HCT116 (cell line): Measurements from ENCODE around the gene SPEF2. TPM values are rescaled to one million over a fixed set of nuclear protein-coding genes. Genes with fewer than 3 reads are reported as not detected.

Source experiments
- ATAC-seq: fragments of 200-7000 bp; cut with Tn5 transposase; 2 replicates; pipeline ENCODE4 v1.9.1; 2020; ENCODE audit warnings: mild to moderate bottlenecking, moderate library complexity
- BruUV-seq: library from RNA; stranded (reverse); fragments of 400-500 nt; replicated peaks from 2 replicates; lab custom pipeline; 2021; lab: Mats Ljungman, UMichigan
- CTCF ChIA-PET: fragments of 300-600 bp; sonication (Branson Sonifier 250); formaldehyde crosslinking; loops from one replicate; lab custom pipeline; 2021; ENCODE audit warnings: antibody characterized with exemption; lab: Charles Lee
- POLR2A ChIA-PET: fragments of 300-600, 350-600 bp; sonication (Branson Sonifier 250); formaldehyde crosslinking; loops from one replicate; lab custom pipeline; 2021; ENCODE audit warnings: antibody characterized with exemption; lab: Charles Lee
- RAD21 ChIA-PET, 2 experiments: fragments of 300-600 bp; sonication (Branson Sonifier 250); formaldehyde crosslinking; loops; one replicate each; lab custom pipeline; 2023; ENCODE audit warnings: low total read pairs in 2 of 2; ENCODE audit not compliant: uncharacterized antibody in 2 of 2, unreplicated experiment in 2 of 2, low non-redundant PET in 1 of 2; lab: Charles Lee
- DNase-seq: peaks from one replicate; pipeline ENCODE4 v3.0.0-alpha.2; 2010; ENCODE audit warnings: low read depth, low spot score
- H2AFZ ChIP-seq: fragments of 200-600 bp; shearing (Covaris generic), sonication (generic); 2 replicates; pipeline ENCODE4 v1.6.1; 2017; ENCODE audit warnings: low read depth, mixed run types, mixed read lengths, antibody characterized with exemption, low read length; ENCODE audit not compliant: poor library complexity, severe bottlenecking
- H3K27ac ChIP-seq: 2 replicates; pipeline ENCODE4 v1.5.1; 2012; ENCODE audit warnings: low read depth, low read length
- H3K27me3 ChIP-seq: fragments of 200-600 bp; sonication (generic); 2 replicates; pipeline ENCODE4 v1.6.1; 2016; ENCODE audit warnings: mixed run types, low read length, mixed read lengths; ENCODE audit not compliant: insufficient read depth
- H3K36me3 ChIP-seq, 2 experiments: fragments of 200-500 bp in 1 of 2; fragments of 200-600 bp in 1 of 2; sonication (Bioruptor generic) in 1 of 2; sonication (generic) in 1 of 2; 2 replicates each; pipeline versions ENCODE4 v1.5.1 to v1.6.1; 2014 to 2016; ENCODE audit warnings: low read length in 2 of 2, inconsistent platforms in 1 of 2, mixed read lengths in 1 of 2, mixed run types in 1 of 2; ENCODE audit not compliant: insufficient read depth in 2 of 2, control insufficient read depth in 1 of 2
- H3K4me1 ChIP-seq, 2 experiments: fragments of 200-600 bp in 1 of 2; sonication (generic) in 1 of 2; 2 replicates each; pipeline versions ENCODE4 v1.5.1 to v1.6.1; 2012 to 2017; ENCODE audit warnings: low read length in 2 of 2, inconsistent platforms in 1 of 2, mild to moderate bottlenecking in 1 of 2, mixed read lengths in 1 of 2, mixed run types in 1 of 2, moderate library complexity in 1 of 2; ENCODE audit not compliant: insufficient read depth in 2 of 2, control insufficient read depth in 1 of 2
- H3K4me2 ChIP-seq: fragments of 200-600 bp; sonication (generic); 2 replicates; pipeline ENCODE4 v1.6.1; 2017; ENCODE audit warnings: mixed run types, low read length, mixed read lengths
- H3K4me3 ChIP-seq, 2 experiments: fragments of 200-600 bp in 1 of 2; sonication (generic) in 1 of 2; replicated peaks in 1 of 2; 2 replicates each; pipeline ENCODE4 v1.5.1; 2011 to 2016; ENCODE audit warnings: low read length in 2 of 2, control low read depth in 1 of 2, low read depth in 1 of 2, mild to moderate bottlenecking in 1 of 2, mixed read lengths in 1 of 2, mixed run types in 1 of 2
- H3K79me2 ChIP-seq: fragments of 200-600 bp; sonication (generic); 2 replicates; pipeline ENCODE4 v1.6.1; 2017; ENCODE audit warnings: mild to moderate bottlenecking, mixed run types, low read length, moderate library complexity, mixed read lengths; ENCODE audit not compliant: insufficient read depth
- H3K9ac ChIP-seq: fragments of 200-600 bp; sonication (generic); 2 replicates; pipeline ENCODE4 v1.6.1; 2016; ENCODE audit warnings: low read length, mixed read lengths
- H3K9me2 ChIP-seq: fragments of 200-600 bp; sonication (generic), shearing (Covaris generic); 2 replicates; pipeline ENCODE4 v1.6.1; 2017; ENCODE audit warnings: mixed run types, mild to moderate bottlenecking, moderate library complexity; ENCODE audit not compliant: insufficient read depth
- H3K9me3 ChIP-seq, 2 experiments: fragments of 200-500 bp in 1 of 2; fragments of 200-600 bp in 1 of 2; sonication (Bioruptor generic) in 1 of 2; sonication (generic) in 1 of 2; 2 replicates each; pipeline ENCODE4 v1.6.1; 2014 to 2017; ENCODE audit warnings: low read length in 2 of 2, mixed read lengths in 2 of 2, inconsistent platforms in 1 of 2, low read depth in 1 of 2, mild to moderate bottlenecking in 1 of 2, mixed run types in 1 of 2, moderate library complexity in 1 of 2; ENCODE audit not compliant: control insufficient read depth in 1 of 2, insufficient read depth in 1 of 2
- H4K20me1 ChIP-seq: fragments of 200-600 bp; sonication (generic), shearing (Covaris generic); 2 replicates; pipeline ENCODE4 v1.6.1; 2017; ENCODE audit warnings: mixed run types, mild to moderate bottlenecking, moderate library complexity; ENCODE audit not compliant: insufficient read depth
- CEBPB ChIP-seq: IDR thresholded peaks from 2 replicates; pipeline ENCODE4 v1.6.1; 2012; ENCODE audit warnings: low read depth
- ELF1 ChIP-seq: IDR thresholded peaks from 2 replicates; pipeline ENCODE4 v1.6.1; 2012; ENCODE audit warnings: low read depth, borderline replicate concordance
- EZH2 ChIP-seq: fragments of 200-600 bp; sonication (generic); IDR thresholded peaks from 2 replicates; pipeline ENCODE4 v1.6.1; 2017; ENCODE audit warnings: antibody characterized with exemption, mixed run types
- FOSL1 ChIP-seq: IDR thresholded peaks from 2 replicates; pipeline ENCODE4 v1.6.1; 2012; ENCODE audit warnings: low read depth
- POLR2AphosphoS5 ChIP-seq: IDR thresholded peaks from 2 replicates; pipeline ENCODE4 v1.6.1; 2011; ENCODE audit warnings: mild to moderate bottlenecking, low read depth, low read length, moderate library complexity
- SIN3A ChIP-seq: IDR thresholded peaks from 2 replicates; pipeline ENCODE4 v1.6.1; 2012; ENCODE audit warnings: low read depth
- SP1 ChIP-seq: IDR thresholded peaks from 2 replicates; pipeline ENCODE4 v1.6.1; 2012; ENCODE audit warnings: low read depth
- SRF ChIP-seq: IDR thresholded peaks from 2 replicates; pipeline ENCODE4 v1.6.1; 2012; ENCODE audit warnings: low read depth
- TCF7L2 ChIP-seq: IDR thresholded peaks from 2 replicates; pipeline ENCODE4 v1.7.0; 2011; ENCODE audit warnings: borderline replicate concordance, inconsistent platforms; ENCODE audit not compliant: insufficient read depth, insufficient read length; ENCODE audit errors: extremely low read depth
- YY1 ChIP-seq: IDR thresholded peaks from 2 replicates; pipeline ENCODE4 v1.6.1; 2011; ENCODE audit warnings: low read length, low read depth, moderate library complexity, mild to moderate bottlenecking; ENCODE audit not compliant: insufficient replicate concordance; ENCODE audit errors: extremely low read depth
- ZFX ChIP-seq: fragments of 450-650 bp; IDR thresholded peaks from 2 replicates; pipeline ENCODE4 v1.6.1; 2017
- intact Hi-C: fragments of 100-400 bp; cut with micrococcal nuclease; formaldehyde crosslinking; loops from 2 replicates; pipeline ENCODE4 v1.10.0; 2022
- total RNA-seq: library from RNA; stranded (reverse); gene quantifications from one replicate; pipeline ENCODE4 v1.2.1, GENCODE V29; 2021; ENCODE audit not compliant: unreplicated experiment
- TF ChIP-seq, protein P1 (sequence below): IDR thresholded peaks from 2 replicates; pipeline ENCODE4 v1.6.1; 2011; ENCODE audit warnings: mild to moderate bottlenecking, low read length, moderate library complexity; ENCODE audit not compliant: insufficient replicate concordance; ENCODE audit errors: extremely low read depth
- TF ChIP-seq, protein P2 (sequence below): IDR thresholded peaks from 2 replicates; pipeline ENCODE4 v1.6.1; 2012; ENCODE audit warnings: low read depth
- TF ChIP-seq, protein P3 (sequence below): IDR thresholded peaks from 2 replicates; pipeline ENCODE4 v1.6.1; 2012

SPEF2 gene
- total RNA-seq, 1 experiment from 2014 or later: 4.6 TPM

- Histone ChIP-seq H3K4me3 (no peak overlapping the region), H3K4me2 (no peak overlapping the region), H3K36me3 (no peaks in the 10 kb centered on the region), H3K79me2 (no peaks in the 10 kb centered on the region), H3K4me1 (no peaks in the 10 kb centered on the region), H3K9ac (no peak overlapping the region), H3K9me3 (no peaks in the 10 kb centered on the region), H4K20me1 (no peaks in the 10 kb centered on the region), H3K27ac (no peak overlapping the region), H3K27me3 (peaks cover 4% of the 10 kb centered on the region; the same call in 1 of the 2 replicates), H2AFZ (no peak overlapping the region), H3K9me2 (no peaks in the 10 kb centered on the region)
- ATAC-seq (no peak), DNase-seq (no peak)
- ChIA-PET CTCF (no interaction called here), RAD21 (no interaction called here), POLR2A (no interaction called here)
- TF ChIP-seq SRF (no peak), SP1 (no peak), YY1 (no peak), FOSL1 (no peak), ELF1 (no peak), SIN3A (no peak), TCF7L2 (no peak), ZFX (no peak), CEBPB (no peak), EZH2 (no peak), POLR2AphosphoS5 (no peak)
- TF ChIP-seq, protein P1, sequence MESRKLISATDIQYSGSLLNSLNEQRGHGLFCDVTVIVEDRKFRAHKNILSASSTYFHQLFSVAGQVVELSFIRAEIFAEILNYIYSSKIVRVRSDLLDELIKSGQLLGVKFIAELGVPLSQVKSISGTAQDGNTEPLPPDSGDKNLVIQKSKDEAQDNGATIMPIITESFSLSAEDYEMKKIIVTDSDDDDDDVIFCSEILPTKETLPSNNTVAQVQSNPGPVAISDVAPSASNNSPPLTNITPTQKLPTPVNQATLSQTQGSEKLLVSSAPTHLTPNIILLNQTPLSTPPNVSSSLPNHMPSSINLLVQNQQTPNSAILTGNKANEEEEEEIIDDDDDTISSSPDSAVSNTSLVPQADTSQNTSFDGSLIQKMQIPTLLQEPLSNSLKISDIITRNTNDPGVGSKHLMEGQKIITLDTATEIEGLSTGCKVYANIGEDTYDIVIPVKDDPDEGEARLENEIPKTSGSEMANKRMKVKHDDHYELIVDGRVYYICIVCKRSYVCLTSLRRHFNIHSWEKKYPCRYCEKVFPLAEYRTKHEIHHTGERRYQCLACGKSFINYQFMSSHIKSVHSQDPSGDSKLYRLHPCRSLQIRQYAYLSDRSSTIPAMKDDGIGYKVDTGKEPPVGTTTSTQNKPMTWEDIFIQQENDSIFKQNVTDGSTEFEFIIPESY: no peak
- TF ChIP-seq, protein P2, sequence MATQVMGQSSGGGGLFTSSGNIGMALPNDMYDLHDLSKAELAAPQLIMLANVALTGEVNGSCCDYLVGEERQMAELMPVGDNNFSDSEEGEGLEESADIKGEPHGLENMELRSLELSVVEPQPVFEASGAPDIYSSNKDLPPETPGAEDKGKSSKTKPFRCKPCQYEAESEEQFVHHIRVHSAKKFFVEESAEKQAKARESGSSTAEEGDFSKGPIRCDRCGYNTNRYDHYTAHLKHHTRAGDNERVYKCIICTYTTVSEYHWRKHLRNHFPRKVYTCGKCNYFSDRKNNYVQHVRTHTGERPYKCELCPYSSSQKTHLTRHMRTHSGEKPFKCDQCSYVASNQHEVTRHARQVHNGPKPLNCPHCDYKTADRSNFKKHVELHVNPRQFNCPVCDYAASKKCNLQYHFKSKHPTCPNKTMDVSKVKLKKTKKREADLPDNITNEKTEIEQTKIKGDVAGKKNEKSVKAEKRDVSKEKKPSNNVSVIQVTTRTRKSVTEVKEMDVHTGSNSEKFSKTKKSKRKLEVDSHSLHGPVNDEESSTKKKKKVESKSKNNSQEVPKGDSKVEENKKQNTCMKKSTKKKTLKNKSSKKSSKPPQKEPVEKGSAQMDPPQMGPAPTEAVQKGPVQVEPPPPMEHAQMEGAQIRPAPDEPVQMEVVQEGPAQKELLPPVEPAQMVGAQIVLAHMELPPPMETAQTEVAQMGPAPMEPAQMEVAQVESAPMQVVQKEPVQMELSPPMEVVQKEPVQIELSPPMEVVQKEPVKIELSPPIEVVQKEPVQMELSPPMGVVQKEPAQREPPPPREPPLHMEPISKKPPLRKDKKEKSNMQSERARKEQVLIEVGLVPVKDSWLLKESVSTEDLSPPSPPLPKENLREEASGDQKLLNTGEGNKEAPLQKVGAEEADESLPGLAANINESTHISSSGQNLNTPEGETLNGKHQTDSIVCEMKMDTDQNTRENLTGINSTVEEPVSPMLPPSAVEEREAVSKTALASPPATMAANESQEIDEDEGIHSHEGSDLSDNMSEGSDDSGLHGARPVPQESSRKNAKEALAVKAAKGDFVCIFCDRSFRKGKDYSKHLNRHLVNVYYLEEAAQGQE: no peak
- TF ChIP-seq, protein P3, sequence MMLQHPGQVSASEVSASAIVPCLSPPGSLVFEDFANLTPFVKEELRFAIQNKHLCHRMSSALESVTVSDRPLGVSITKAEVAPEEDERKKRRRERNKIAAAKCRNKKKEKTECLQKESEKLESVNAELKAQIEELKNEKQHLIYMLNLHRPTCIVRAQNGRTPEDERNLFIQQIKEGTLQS: no peak
- intact Hi-C loops: no loop called here
- BruUV-seq: no TSS peak
Measured at GRCh38 chr5:35762368-35762767, 144.7 kb downstream of the SPEF2 start.
